Pons (tissue), 1 donor: ENCODE results near the gene VPS4B.
"Not testable (repeated sequence)": the region's sequence is repeated elsewhere in the genome, so short reads cannot be mapped to it uniquely, and the experiment has no call there.

Source experiments
- DNase-seq: peaks from one replicate; pipeline ENCODE4 v3.0.0-alpha.2; 2016; ENCODE audit warnings: low spot score

Gene VPS4B

DNA sequence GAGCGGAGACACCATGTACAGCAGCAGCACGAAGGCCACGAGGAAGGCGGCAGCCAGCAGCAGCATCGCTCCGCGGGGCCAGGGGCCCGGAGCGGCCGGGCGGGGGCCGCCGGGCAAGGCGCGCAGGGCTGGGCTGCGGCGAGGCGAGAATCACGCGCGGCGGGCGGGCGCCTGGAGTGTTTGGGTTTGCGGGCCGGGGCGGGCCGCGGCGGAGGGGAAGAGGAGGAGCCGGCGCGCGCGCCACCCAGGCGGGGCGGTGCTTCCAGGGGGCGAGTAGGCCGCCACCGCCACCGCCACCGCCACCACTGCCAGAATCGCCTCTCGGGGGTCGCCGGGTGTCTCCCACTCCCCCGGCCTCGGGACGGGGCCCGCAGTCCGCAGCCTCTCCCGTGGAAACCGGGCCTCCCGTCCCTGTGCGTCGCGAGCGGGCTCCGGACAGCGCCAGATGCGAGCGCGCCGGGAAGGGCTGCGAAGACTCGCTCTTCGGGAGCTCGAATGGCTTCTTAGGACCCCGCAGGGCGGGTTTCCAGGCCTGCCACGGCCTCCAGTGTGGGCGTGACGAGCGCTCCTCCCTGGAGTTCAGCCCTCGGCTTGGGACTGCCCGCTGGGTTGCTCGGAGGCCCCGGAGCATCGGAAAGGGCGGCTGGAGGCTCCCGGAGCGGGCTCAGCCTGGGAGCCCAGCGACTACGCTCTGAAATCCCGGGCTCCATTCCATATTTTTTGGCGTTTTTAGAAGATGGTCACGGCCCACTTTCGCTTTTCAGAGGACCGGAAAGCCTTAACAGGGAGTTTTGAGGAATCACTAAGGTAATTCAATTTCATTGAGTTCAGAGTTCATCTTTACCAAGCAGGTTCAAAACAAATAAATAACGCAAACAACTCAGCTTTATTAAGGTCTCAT, 55.0 kb downstream of the VPS4B start, which contains the start of gene KDSR:
Gene KDSR (minus strand): TSS at position 154 of the 901 bp plus-strand sequence. CDS start 88 bp downstream, at position 66.
- peak; percentile 92 for DNase-seq

DNA sequence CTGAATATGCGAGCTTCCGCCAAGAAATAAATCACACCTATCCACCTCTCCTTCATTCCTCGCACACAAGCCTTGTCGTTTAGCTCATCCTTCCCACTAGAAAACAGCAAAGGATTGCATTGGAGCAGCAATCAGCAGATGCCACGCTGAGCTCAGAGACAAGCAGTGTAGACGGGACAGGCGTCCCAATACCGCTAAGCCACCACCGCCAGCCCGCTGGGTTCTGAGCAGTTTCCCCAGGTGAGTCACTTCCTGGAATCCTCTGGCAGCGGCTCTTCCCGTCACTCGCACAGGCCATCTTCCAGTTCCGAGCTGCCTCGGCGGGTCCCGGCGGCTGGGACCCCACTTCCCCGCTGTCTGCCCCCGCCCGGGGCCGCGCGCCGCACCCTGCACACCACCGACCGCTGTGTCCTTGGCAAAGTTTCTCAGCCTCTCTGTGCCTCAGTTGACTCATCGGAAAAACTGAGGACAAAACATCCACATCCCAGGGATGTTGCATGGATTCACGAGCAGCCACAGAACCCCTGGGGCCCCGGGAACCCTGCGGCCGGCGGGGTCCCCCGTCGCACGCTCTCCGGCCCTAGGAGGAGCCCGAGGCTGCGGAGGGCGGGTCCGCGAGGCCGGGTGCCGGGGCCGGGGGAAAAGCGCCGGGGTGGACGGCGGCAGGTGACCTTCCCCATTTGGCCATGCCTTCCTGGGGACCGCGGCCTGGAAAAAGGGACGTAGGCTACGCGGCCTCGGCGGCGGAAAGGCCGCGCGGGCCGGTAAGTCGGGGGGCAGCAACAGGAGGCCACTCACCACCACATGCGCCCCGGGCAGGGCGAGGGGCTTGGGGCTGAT, 55.8 kb downstream of the VPS4B start:
- DNase-seq: peak; percentile 41

DNA sequence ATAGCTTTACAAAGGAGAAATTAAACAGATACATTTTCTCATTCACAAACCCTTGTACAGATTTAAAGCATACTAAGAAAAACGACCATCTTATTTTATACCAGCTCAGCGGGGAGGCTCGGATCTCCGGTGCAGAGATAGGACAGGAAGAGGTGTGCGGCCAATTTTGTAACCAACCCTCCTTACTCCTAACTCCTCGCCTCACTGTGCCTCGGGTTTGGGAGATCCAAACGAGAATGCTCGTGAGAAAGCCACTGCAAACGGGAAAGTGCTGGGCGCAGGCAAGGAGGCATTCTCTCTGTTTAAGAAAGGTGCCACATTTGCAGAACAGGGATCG, 56.4 kb downstream of the VPS4B start:
- DNase-seq: no peak

DNA sequence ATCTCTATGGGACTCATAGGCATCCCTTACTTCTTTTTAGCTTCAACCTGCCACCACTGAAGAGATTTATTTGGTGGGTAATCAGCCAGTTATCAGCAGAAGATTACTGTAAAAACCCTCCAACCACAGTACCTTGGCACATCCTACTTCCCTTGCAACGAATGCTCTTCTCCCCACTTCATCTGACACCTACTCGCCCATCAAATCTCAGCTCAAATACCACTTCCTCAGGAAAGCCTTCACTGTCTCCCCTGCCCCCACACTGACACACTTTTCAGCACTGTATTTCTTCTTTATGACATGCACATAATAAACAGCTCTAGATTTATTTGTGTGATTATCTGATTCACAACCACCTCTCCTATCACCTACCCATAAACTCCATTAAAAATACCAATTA, 58.3 kb downstream of the VPS4B start:
- no peak for DNase-seq

DNA sequence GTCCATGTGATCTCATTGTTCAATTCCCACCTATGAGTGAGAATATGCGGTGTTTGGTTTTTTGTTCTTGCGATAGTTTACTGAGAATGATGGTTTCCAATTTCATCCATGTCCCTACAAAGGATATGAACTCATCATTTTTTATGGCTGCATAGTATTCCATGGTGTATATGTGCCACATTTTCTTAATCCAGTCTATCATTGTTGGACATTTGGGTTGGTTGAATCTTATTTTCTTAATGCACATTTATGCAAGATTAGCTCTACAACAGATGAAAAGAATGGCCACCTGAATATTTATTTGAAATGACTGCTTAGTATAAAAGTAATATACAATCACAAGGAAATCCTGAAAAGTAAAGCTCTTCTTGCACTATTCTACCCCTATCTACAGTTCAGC, 58.9 kb downstream of the VPS4B start:
- not testable (repeated sequence) for DNase-seq

DNA sequence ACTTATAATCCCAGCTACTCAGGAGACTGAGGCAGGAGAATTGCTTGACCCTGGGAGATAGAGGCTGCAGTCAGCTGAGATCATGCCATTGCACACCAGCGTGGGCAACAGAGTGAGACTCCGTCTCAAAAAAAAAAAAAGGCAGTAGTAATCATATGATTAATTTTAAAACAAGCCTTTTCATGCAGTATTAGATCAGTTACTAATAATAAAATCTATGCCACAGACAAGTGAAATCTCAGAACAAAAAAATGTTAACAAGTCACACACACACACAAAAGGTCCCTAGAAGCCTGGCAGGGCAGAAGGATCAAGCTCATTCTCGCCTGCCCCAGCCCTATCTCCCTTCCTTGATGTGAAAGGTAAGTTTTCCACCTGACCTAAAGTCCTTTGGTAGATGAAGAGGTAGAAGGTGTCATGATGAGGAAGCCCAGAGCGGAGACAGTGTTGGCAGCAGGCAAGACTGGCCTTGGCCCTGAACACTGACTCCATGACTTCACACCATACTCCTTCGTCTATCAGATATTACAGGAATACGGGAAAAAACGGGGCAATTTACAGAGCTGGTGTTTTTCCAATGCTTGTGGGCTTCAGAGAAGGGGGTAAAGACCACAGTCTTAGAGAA, 65.9 kb downstream of the VPS4B start:
- no peak for DNase-seq

DNA sequence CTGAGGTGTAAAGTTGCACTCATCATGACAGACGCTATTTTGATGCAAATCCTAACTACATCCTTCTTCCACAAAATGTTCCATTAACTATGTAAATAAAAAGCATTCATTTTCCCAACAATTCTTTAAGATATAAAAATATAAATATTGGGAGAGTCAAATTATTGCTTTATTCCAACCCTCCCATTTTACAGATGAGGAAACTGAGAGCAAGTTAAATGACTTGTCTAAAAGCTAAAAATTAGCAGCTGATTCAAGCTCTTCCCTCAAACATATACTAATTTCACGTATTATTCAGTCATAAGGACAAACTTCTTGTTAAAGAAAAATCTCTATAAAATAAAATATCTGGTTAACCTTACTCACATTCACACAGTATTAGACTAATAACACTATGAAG, 72.0 kb downstream of the VPS4B start:
- no peak for DNase-seq

DNA sequence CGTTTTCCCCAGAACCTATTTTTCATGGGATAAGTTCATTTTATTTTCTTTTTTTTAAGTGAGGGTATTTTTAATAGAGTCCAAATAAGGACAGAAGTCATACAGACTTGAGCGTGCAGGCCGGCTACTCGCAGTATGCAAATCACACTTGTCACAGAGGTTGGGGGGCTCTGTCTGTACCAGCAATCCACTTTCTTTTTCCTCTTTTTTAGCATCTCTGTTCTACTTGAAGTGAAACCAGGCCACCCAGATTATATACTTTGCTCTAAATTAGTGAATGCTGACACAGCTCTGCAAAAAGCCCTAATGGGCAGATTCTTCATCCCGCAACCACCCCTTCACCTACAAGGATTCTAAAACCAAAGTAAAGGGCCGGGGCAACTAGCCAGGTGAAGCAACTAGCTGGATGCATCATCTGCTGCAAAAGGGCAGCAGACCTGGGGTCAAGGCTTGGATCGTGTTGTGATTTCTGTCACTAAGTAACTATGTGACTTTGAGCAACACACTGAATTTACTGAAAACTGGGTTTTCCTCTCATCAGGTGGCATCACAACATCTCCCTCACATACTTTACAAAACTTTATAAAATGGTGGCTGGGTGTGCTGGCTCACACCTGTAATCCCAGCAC, 73.7 kb downstream of the VPS4B start:
- DNase-seq: no peak

DNA sequence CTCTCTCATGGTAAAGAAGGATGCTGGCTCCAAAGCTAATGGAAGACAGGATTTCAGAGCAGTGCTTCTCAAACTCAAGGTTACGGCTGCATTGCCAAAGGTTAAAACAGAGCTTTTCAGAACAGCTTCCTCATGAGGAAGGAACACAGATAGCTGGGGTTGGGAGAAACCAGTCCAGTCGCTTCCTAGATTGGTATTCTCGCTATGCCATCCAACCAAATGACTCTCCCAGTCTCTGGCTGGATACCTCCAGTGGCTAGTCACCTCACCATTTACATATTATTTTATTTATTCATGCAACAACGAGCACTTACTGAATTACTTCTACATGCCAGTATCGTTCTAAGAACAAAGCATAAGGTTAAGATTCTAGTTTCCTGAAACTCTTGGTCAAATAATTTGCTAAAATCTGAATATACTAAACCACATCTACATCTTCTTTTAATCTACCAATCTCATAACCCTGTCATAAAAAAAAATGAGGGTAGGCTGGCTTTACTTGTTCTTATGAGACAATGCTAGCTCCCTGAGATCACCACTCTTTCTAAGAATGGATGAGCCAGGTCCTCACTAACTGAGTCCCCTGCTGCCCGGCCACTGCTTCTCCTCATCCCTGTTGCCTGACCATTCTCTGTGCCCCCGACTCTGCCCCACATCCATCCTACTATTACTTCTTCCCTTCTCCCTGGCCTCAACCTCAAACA, 75.6 kb downstream of the VPS4B start:
- DNase-seq: no peak

DNA sequence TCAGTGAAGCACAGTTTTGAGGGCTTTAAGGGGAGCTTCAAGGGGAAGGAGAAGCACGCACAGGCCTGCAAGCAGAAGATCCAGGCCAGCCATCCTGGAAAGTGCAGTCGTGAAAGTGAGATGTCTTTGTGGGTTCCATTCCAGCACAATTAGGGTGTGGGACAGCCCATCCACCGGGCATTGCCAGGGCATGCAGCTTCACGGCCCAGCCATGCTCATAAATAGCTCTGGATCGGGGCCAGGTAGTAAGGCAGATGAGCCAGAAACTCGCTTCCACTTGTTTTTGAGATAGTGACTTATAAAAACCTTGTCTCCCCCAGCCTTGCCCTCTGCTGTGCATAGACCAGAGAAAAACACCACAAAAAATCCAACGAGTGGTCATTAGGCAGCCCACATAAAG, 76.2 kb downstream of the VPS4B start:
- DNase-seq: no peak

DNA sequence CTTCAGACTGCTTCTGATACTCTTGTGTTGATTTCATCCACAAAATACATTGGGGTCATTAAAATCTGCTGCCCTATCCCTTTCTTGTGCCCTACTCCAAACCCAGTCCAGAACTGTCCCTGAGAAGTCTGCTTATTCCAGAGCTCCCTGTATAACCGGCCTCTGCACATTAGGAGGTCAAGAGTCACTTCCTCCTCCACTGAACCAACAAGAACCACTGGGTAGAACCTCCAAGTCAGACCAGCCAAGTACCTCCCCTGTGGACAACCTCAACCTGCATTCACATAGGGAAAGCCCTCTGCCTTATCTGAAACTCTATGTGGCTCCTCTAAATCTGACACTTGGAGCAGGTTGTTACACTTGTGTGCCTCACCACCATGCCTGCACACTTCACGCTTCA, 77.4 kb downstream of the VPS4B start:
- DNase-seq: no peak

DNA sequence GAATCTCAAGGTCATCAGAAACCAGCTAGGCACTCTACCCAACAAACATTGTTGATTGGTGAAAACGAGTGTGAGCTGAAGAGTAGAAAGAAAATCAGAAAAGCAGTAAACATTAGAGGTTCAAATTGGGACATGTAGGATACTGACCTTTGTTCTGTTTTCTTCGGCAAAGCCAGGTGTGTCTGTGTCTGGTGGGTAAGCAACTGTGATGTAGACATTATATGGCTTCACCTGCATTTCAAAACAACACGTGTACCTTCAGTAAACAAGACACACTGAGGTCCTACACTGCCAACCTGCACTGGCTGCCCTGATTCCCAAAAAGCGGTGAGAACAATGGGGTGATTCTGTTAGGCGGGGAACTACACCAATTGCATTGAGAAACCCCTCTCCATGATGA, 78.0 kb downstream of the VPS4B start:
- no peak for DNase-seq

DNA sequence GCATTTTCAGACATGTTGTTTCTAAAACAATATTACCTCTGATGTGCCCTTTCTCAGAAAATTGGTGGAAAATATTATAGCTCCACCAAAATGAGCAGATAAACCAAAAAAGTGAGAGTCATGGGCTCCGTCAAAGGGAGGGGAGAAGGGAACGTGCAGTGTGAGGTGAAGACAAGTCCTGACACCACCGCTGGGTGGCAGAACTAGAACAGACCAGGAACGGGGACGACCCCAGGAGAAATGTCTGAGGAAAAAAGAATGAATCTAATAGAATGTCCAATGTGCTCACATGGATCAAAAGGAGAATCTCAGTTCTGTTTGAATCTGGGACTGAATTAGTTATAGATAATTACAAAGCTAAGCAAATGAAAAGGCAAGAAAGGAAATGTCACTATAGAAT, 80.1 kb downstream of the VPS4B start:
- peak; percentile 24 for DNase-seq

DNA sequence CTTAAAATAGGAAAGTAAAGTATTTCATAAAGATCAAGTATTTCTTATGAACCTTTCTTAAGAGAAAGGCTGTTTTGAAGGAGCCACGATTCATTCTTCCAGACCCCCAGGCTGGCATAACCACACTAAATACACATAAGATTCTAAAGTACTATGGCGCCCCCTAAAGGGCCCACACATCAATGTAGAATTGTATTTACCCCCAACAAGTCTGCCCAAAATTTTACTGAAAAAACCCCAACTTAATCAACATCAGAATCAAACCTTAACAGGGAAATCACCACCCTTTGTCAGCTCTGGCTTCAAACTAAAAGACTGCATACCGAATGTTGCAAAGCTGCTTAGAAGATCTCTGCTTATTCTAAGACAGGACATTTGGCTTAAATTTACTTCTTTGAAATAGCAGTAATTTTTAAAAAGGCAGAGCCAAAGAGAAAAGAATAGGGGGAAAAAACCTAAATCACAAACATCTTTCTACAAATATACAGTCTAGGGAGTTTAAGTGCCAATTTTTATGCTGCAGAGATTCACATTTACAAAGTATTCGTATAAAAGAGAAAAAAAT, 82.3 kb downstream of the VPS4B start:
- DNase-seq: peak; percentile 51
